ENCODE measurements around the gene SLC25A22. TPM values are rescaled to one million over a fixed set of nuclear protein-coding genes. Genes with fewer than 3 reads are reported as not detected.

Gene SLC25A22
- polyA plus RNA-seq, 1 of the 3 experiments (the other 2 are of a cell fraction), result 50.9 TPM

DNA sequence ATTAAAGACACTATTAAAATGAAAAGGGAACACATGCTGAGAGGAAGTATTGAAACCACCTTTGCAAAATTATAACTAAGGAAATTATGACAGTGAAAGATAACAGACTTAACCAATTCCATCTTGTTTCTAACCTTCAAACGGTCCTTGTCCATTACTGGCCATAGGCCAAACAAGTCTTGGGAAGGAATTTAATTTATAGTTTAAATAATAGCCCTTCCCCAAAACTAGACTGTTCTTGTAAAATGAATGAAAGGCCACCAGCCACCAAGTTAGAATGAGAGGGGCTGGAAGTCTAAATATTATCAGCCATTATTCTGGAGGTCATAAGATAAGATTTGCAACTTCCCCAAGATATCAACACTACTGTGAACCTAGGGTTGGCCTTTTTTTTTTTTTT is 52.7 kb downstream of the SLC25A22 start:
- CTCF ChIA-PET, result interaction anchor here (1.4 to 8.0 kb wide), 5 partner anchors 13 to 49 kb away, joined by 3 to 94 read pairs (median 28); no protein-coding TSS in a partner anchor
- Histone ChIP-seq H2AFZ (ENCODE audit: low read depth) (no peak overlapping the region), H3K4me1 (ENCODE audit: control insufficient read depth in 1 of 2, insufficient read depth in 2 of 2, low read depth in 1 of 2, low read length in 1 of 2) (peaks cover 0 to 16% of the 10 kb centered on the region in 2 experiments; a peak in 3 of 4 replicates), H3F3A (replicated peaks; ENCODE audit: insufficient read depth) (no peaks in the 10 kb centered on the region), H3K27me3 (ENCODE audit: insufficient read depth) (no peaks in the 10 kb centered on the region), H3K79me2 (ENCODE audit: insufficient read depth) (peaks cover 31% of the 10 kb centered on the region), H3K9ac (no peak overlapping the region), H4K20me1 (ENCODE audit: insufficient read depth) (peaks cover 5% of the 10 kb centered on the region; the same call in 1 of the 2 replicates), H3K27ac (ENCODE audit: low read depth in 2 of 2, low read length in 1 of 2) (no peak overlapping the region), H3K4me2 (no peak overlapping the region), H3K36me3 (replicated peaks in 1 of 2; ENCODE audit: control insufficient read depth in 1 of 2, insufficient read depth in 2 of 2, low read length in 1 of 2) (no peaks in the 10 kb centered on the region), H3K9me2 (no peaks in the 10 kb centered on the region), H3K4me3 (ENCODE audit: low read depth in 2 of 2, low read length in 1 of 2) (no peak overlapping the region), H3K9me3 (no peaks in the 10 kb centered on the region)
- no peak for DNase-seq
- TF ChIP-seq, protein P1, sequence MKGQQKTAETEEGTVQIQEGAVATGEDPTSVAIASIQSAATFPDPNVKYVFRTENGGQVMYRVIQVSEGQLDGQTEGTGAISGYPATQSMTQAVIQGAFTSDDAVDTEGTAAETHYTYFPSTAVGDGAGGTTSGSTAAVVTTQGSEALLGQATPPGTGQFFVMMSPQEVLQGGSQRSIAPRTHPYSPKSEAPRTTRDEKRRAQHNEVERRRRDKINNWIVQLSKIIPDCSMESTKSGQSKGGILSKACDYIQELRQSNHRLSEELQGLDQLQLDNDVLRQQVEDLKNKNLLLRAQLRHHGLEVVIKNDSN (IDR thresholded peaks at IDR 0.05; ENCODE audit: borderline replicate concordance, low read depth), result no peak
- TF ChIP-seq, protein P2, sequence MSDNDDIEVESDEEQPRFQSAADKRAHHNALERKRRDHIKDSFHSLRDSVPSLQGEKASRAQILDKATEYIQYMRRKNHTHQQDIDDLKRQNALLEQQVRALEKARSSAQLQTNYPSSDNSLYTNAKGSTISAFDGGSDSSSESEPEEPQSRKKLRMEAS (IDR thresholded peaks at IDR 0.05; ENCODE audit: low read depth), result no peak
- TF ChIP-seq, protein P3, sequence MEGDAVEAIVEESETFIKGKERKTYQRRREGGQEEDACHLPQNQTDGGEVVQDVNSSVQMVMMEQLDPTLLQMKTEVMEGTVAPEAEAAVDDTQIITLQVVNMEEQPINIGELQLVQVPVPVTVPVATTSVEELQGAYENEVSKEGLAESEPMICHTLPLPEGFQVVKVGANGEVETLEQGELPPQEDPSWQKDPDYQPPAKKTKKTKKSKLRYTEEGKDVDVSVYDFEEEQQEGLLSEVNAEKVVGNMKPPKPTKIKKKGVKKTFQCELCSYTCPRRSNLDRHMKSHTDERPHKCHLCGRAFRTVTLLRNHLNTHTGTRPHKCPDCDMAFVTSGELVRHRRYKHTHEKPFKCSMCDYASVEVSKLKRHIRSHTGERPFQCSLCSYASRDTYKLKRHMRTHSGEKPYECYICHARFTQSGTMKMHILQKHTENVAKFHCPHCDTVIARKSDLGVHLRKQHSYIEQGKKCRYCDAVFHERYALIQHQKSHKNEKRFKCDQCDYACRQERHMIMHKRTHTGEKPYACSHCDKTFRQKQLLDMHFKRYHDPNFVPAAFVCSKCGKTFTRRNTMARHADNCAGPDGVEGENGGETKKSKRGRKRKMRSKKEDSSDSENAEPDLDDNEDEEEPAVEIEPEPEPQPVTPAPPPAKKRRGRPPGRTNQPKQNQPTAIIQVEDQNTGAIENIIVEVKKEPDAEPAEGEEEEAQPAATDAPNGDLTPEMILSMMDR (IDR thresholded peaks at IDR 0.05), result no peak
- TF ChIP-seq, protein P4, sequence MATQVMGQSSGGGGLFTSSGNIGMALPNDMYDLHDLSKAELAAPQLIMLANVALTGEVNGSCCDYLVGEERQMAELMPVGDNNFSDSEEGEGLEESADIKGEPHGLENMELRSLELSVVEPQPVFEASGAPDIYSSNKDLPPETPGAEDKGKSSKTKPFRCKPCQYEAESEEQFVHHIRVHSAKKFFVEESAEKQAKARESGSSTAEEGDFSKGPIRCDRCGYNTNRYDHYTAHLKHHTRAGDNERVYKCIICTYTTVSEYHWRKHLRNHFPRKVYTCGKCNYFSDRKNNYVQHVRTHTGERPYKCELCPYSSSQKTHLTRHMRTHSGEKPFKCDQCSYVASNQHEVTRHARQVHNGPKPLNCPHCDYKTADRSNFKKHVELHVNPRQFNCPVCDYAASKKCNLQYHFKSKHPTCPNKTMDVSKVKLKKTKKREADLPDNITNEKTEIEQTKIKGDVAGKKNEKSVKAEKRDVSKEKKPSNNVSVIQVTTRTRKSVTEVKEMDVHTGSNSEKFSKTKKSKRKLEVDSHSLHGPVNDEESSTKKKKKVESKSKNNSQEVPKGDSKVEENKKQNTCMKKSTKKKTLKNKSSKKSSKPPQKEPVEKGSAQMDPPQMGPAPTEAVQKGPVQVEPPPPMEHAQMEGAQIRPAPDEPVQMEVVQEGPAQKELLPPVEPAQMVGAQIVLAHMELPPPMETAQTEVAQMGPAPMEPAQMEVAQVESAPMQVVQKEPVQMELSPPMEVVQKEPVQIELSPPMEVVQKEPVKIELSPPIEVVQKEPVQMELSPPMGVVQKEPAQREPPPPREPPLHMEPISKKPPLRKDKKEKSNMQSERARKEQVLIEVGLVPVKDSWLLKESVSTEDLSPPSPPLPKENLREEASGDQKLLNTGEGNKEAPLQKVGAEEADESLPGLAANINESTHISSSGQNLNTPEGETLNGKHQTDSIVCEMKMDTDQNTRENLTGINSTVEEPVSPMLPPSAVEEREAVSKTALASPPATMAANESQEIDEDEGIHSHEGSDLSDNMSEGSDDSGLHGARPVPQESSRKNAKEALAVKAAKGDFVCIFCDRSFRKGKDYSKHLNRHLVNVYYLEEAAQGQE (IDR thresholded peaks at IDR 0.05; ENCODE audit: low read depth, low read length), result no peak
- no peak for TF ChIP-seq NRF1 (IDR thresholded peaks at IDR 0.05; ENCODE audit: low read depth, low read length)
- TF ChIP-seq RXRA (IDR thresholded peaks at IDR 0.05; ENCODE audit: borderline replicate concordance, low read depth), result no peak
- TF ChIP-seq, protein P5, sequence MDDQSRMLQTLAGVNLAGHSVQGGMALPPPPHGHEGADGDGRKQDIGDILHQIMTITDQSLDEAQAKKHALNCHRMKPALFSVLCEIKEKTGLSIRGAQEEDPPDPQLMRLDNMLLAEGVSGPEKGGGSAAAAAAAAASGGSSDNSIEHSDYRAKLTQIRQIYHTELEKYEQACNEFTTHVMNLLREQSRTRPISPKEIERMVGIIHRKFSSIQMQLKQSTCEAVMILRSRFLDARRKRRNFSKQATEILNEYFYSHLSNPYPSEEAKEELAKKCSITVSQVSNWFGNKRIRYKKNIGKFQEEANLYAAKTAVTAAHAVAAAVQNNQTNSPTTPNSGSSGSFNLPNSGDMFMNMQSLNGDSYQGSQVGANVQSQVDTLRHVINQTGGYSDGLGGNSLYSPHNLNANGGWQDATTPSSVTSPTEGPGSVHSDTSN (IDR thresholded peaks at IDR 0.05), result no peak
- TF ChIP-seq RCOR1 (IDR thresholded peaks at IDR 0.05; ENCODE audit: low read length), result no peak
- POLR2A ChIA-PET, result no interaction called here
- 17% methylated on average over 1 of the region's 1 CpG for WGBS (ENCODE audit: low lambda C conversion rate)
